GM20000 (cell line): ENCODE results near the gene SPATA7.

Experiments
- DNase-seq: peaks from one replicate; pipeline ENCODE4 v3.0.0; 2012; ENCODE audit warnings: low spot score
- TF ChIP-seq, protein P1 (sequence below): IDR thresholded peaks from 2 replicates; pipeline ENCODE4 v1.5.1; 2012; ENCODE audit warnings: mild to moderate bottlenecking, control low read depth; ENCODE audit errors: extremely low read depth, missing control alignments

The SPATA7 gene

DNA sequence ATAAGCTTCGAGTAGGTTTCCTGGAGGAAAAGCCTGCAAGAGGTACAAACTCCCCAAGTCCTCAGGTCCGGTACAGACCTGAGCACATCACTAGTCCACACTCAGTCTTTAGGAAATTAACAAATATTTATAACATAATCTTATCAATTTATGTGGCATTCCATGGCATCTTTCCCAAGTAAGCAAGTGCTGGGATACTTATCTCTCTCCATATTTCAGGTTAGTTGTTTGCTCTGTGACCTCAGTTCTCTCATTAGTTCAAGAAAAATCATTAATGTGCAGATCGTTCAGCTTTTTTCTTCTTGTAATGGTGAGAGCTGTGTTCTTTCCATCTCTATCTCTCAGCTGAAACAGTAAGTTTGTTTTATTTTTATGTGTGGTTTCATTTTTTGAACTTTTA is 34.7 kb downstream of the SPATA7 start:
- DNase-seq: no peak
- TF ChIP-seq, protein P1, sequence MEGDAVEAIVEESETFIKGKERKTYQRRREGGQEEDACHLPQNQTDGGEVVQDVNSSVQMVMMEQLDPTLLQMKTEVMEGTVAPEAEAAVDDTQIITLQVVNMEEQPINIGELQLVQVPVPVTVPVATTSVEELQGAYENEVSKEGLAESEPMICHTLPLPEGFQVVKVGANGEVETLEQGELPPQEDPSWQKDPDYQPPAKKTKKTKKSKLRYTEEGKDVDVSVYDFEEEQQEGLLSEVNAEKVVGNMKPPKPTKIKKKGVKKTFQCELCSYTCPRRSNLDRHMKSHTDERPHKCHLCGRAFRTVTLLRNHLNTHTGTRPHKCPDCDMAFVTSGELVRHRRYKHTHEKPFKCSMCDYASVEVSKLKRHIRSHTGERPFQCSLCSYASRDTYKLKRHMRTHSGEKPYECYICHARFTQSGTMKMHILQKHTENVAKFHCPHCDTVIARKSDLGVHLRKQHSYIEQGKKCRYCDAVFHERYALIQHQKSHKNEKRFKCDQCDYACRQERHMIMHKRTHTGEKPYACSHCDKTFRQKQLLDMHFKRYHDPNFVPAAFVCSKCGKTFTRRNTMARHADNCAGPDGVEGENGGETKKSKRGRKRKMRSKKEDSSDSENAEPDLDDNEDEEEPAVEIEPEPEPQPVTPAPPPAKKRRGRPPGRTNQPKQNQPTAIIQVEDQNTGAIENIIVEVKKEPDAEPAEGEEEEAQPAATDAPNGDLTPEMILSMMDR: no peak

DNA sequence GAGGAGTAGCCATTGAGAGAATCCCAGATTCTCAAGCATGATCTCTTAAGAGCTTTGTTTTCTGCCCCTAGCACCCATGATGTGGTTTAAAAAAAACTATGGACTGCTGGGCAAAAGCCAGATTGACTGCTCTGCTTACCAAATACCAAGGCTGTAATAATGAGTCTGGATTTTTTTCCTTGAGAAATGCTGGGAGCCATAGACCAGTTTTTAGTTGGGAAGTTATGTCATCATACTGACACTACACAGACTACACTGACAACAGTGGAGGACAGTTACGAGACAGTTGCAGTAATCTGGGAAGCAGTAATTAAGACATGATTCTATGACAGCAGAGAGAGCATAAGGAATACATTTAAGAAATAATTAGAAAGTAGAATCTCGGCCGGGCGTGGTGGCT is 35.8 kb downstream of the SPATA7 start:
- DNase-seq: no peak
- TF ChIP-seq, protein P1: no peak

DNA sequence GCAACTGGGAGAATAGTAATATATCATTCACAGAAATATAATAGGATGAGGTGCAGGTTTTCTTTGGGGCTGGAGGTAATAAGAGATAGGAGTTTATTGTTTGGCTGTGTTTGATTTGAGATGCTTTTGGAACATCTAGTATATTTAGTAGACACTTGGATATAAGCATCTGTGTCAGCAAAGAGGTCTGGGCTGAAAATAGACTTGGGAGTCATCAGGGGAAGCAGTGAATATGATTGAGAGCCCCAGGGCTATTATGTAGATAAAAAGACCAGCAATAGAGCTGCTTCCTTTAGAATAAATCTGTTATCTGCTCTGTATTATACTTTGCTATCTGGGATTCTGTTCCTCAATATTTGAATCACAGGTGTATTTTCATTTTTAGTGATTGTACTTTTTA is 36.6 kb downstream of the SPATA7 start:
- no peak for DNase-seq
- TF ChIP-seq, protein P1: no peak

DNA sequence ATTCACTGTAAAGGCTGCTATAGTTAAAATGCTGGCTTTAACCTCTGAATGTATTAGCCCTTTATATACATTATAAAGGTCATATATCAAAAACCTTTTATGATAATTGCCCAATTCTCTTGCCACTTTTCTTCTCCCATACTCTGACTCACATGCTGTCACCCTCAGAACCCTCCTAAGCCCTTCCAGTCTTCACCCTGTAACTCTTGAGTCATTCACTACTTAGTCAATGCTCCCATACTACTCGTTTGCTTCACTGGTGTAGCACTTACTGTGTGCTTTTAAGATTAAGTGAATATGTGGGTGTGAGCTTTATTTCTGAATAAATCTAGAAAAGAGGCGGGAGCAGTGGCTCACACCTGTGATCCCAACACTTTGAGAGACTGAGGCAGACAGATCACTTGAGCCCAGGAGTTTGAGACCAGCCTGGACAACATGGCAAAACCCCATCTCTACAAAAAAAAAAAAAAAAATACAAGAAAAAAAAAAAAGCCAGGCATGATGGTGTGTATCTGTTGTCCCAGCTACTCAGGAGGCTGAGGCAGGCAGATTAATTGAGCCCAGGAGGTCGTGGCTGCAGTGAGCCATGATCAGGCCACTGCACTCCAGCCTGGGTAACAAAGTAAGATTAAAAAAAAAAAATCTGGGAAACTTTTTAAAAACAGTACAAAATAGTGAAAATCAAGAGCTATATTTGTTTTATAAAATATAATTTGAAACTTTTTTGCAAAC is 37.6 kb downstream of the SPATA7 start:
- DNase-seq: no peak
- TF ChIP-seq, protein P1: no peak

DNA sequence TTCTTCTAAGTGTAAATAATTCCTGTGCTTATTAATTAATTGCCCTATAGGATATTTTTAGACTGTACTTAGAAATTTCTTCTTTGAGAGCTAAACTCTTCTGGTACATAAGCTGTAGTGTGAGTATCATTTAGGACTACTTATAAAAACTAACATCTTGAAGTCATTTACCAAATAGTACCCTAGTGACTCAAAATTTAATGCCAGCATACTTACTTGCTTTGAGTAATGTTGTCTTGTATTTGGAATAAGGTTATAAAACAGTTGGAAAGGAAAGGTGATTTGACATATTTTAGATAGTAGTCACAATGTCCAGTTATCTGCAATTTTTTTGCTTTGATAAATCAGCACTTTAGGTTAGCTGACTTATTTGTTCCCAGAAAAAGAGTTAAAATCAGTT is 39.1 kb downstream of the SPATA7 start:
- DNase-seq: no peak
- TF ChIP-seq, protein P1: no peak

DNA sequence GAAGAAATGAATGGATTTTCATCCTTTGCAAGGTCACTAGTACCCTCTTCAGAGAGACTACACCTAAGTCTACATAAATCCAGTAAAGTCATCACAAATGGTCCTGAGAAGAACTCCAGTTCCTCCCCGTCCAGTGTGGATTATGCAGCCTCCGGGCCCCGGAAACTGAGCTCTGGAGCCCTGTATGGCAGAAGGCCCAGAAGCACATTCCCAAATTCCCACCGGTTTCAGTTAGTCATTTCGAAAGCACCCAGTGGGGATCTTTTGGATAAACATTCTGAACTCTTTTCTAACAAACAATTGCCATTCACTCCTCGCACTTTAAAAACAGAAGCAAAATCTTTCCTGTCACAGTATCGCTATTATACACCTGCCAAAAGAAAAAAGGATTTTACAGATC is 40.8 kb downstream of the SPATA7 start:
- no peak for DNase-seq

DNA sequence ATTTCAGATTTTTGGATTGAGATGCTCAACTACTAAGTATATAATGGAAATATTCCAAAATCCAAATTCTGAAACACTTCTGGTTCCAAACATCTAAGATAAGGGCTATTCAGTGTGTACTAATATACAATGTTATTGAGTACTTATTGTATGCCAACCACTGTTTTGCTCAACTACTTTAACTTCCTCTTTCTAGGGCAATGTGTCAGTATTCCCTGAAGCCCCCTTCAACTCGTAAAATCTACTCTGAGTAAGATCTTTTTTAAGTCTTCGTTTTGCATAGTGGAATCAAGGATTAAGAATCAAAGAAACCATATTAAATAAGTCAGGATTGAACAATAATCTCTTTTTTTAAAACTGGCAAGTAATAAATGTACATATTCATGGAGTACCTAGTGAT is 45.5 kb downstream of the SPATA7 start:
- no peak for DNase-seq
- TF ChIP-seq, protein P1: no peak

More for the DNA sequence above, 40.8 kb downstream of the SPATA7 start:
- TF ChIP-seq, protein P1: no peak
